RWPE1 (cell line): Measurements from ENCODE around the gene EXOSC6.
"Not testable (repeated sequence)": the region's sequence is repeated elsewhere in the genome, so short reads cannot be mapped to it uniquely, and the experiment has no call there.

Experiments used
- CTCF ChIA-PET: fragments of 350-600 bp; sonication (Branson Sonifier 250); formaldehyde crosslinking; extraction: SDS; loops from one replicate; lab custom pipeline; 2021; lab: Yijun Ruan, JAX
- POLR2A ChIA-PET: fragments of 400-600 bp; formaldehyde crosslinking; extraction: SDS; loops from one replicate; lab custom pipeline; 2020; ENCODE audit warnings: antibody characterized with exemption; ENCODE audit not compliant: low non-redundant PET; lab: Yijun Ruan, JAX
- DNase-seq: peaks from one replicate; pipeline ENCODE4 v3.0.0; 2012; ENCODE audit warnings: low spot score
- H3K27ac ChIP-seq: fragments of 450-650 bp; 2 replicates; pipeline ENCODE4 v1.5.1; 2017
- CTCF ChIP-seq: fragments of 450-650 bp; conservative IDR thresholded peaks from 2 replicates; pipeline ENCODE4 v1.5.1; 2017; ENCODE audit warnings: low read depth, mild to moderate bottlenecking

The EXOSC6 gene

GRCh38 chr16:70290949-70291519, 39.3 kb upstream of the EXOSC6 start:
- ChIA-PET CTCF (interaction anchor here (0.6 kb wide), 1 partner anchor 11 kb away, joined by 3 read pairs; no protein-coding TSS in a partner anchor), POLR2A (no interaction called here)
- no peak for TF ChIP-seq CTCF
- H3K27ac ChIP-seq: peak overlapping the region; percentile 41; the same call in 1 of the 2 replicates
- DNase-seq: no peak

- no peak for TF ChIP-seq CTCF
- peak within 1 kb of the TSS; percentile 94 for H3K27ac ChIP-seq
- DNase-seq: peak; percentile 100
- ChIA-PET POLR2A (interaction anchor here (0.6 kb wide), 1 partner anchor 289 kb away, joined by 3 read pairs; no protein-coding TSS in a partner anchor), CTCF (interaction anchor here (0.5 kb wide), 1 partner anchor 183 kb away, joined by 3 read pairs; no protein-coding TSS in a partner anchor)
Observed at GRCh38 chr16:70289229-70290094, 37.7 kb upstream of the EXOSC6 start, which contains the start of gene AARS1. AARS1 (minus strand) TSS chr16:70289506; CDS start chr16:70282763, 6,743 bp downstream.

GRCh38 chr16:70287304-70287971, 35.7 kb upstream of the EXOSC6 start:
- CTCF ChIA-PET, DNase-seq: not testable (repeated sequence)
- peak overlapping the region; percentile 94 for H3K27ac ChIP-seq
- POLR2A ChIA-PET: interaction anchor here (0.7 kb wide), 1 partner anchor 78 kb away, joined by 3 read pairs; no protein-coding TSS in a partner anchor

GRCh38 chr16:70276392-70276791, 24.7 kb upstream of the EXOSC6 start:
- ChIA-PET POLR2A (no interaction called here), CTCF (interaction anchor here (0.6 kb wide), 1 partner anchor 23 kb away, joined by 4 read pairs; no protein-coding TSS in a partner anchor)

GRCh38 chr16:70271696-70272095, 20.0 kb upstream of the EXOSC6 start:
- CTCF ChIA-PET: no interaction called here
- TF ChIP-seq CTCF: no peak
- POLR2A ChIA-PET: interaction anchor here (0.6 kb wide), 1 partner anchor 1557 kb away, joined by 4 read pairs; no protein-coding TSS in a partner anchor
- peak overlapping the region; percentile 25; the same call in 1 of the 2 replicates for H3K27ac ChIP-seq
- no peak for DNase-seq

More at GRCh38 chr16:70276392-70276791, 24.7 kb upstream of the EXOSC6 start:
- TF ChIP-seq CTCF: no peak
- DNase-seq: no peak
- H3K27ac ChIP-seq: no peak overlapping the region

- TF ChIP-seq CTCF: no peak
- no peak overlapping the region for H3K27ac ChIP-seq
- ChIA-PET CTCF (interaction anchor here (0.6 kb wide), 1 partner anchor 13 kb away, joined by 5 read pairs; no protein-coding TSS in a partner anchor), POLR2A (no interaction called here)
- DNase-seq: no peak
Observed at GRCh38 chr16:70270176-70270575, 18.4 kb upstream of the EXOSC6 start.
